Activated gamma-delta T cell treated with anti-CD3 and anti-CD28 coated beads, Interleukin-2, amount 50 U/mL, for 16 hours (primary cell): ENCODE data around the gene NF1.
"Not testable (repeated sequence)": the region's sequence is repeated elsewhere in the genome, so short reads cannot be mapped to it uniquely, and the experiment has no call there.

Experiments used
- DNase-seq: peaks from one replicate; pipeline ENCODE4 v3.0.0-alpha.2; 2020; ENCODE audit warnings: low read depth

Gene NF1

GRCh38 chr17:31178951-31179350, 84.2 kb downstream of the NF1 start:
- not testable (repeated sequence) for DNase-seq

GRCh38 chr17:31195305-31195704, 100.5 kb downstream of the NF1 start:
- no peak for DNase-seq

- no peak for DNase-seq
Measured at GRCh38 chr17:31198026-31198425, 103.2 kb downstream of the NF1 start.

GRCh38 chr17:31198666-31199065, 103.9 kb downstream of the NF1 start:
- not testable (repeated sequence) for DNase-seq

GRCh38 chr17:31200287-31200686, 105.5 kb downstream of the NF1 start:
- no peak for DNase-seq

GRCh38 chr17:31202968-31203367, 108.2 kb downstream of the NF1 start:
- no peak for DNase-seq

- DNase-seq: no peak
Measured at GRCh38 chr17:31211352-31212012, 116.7 kb downstream of the NF1 start.

GRCh38 chr17:31216031-31216751, 121.4 kb downstream of the NF1 start:
- no peak for DNase-seq

- no peak for DNase-seq
Measured at GRCh38 chr17:31224366-31224765, 129.6 kb downstream of the NF1 start.

- no peak for DNase-seq
Measured at GRCh38 chr17:31225831-31226230, 131.1 kb downstream of the NF1 start.

GRCh38 chr17:31226373-31226772, 131.6 kb downstream of the NF1 start:
- no peak for DNase-seq

GRCh38 chr17:31226950-31227349, 132.2 kb downstream of the NF1 start:
- no peak for DNase-seq

GRCh38 chr17:31231852-31232251, 137.1 kb downstream of the NF1 start:
- DNase-seq: no peak

- DNase-seq: no peak
Measured at GRCh38 chr17:31235110-31235509, 140.3 kb downstream of the NF1 start.

- no peak for DNase-seq
Measured at GRCh38 chr17:31236137-31236536, 141.4 kb downstream of the NF1 start.

- DNase-seq: no peak
Measured at GRCh38 chr17:31236712-31237111, 141.9 kb downstream of the NF1 start.

- DNase-seq: no peak
Measured at GRCh38 chr17:31241116-31241515, 146.3 kb downstream of the NF1 start.

- DNase-seq: no peak
Measured at GRCh38 chr17:31248986-31249834, 154.4 kb downstream of the NF1 start.

- no peak for DNase-seq
Measured at GRCh38 chr17:31249835-31250141, 155.0 kb downstream of the NF1 start.

- no peak for DNase-seq
Measured at GRCh38 chr17:31250229-31250628, 155.5 kb downstream of the NF1 start.

- no peak for DNase-seq
Measured at GRCh38 chr17:31251105-31251969, 156.6 kb downstream of the NF1 start.

GRCh38 chr17:31251970-31252328, 157.2 kb downstream of the NF1 start:
- no peak for DNase-seq
